ENCODE data around the gene CPVL. TPM values are rescaled to one million over a fixed set of nuclear protein-coding genes. Genes with fewer than 3 reads are reported as not detected.

Gene CPVL
- total and polyA plus RNA-seq, 2 of the 8 experiments (the other 6 are each of a cell fraction or from before 2014, with no cell fraction given), result 40.0 to 55.0 TPM

DNA sequence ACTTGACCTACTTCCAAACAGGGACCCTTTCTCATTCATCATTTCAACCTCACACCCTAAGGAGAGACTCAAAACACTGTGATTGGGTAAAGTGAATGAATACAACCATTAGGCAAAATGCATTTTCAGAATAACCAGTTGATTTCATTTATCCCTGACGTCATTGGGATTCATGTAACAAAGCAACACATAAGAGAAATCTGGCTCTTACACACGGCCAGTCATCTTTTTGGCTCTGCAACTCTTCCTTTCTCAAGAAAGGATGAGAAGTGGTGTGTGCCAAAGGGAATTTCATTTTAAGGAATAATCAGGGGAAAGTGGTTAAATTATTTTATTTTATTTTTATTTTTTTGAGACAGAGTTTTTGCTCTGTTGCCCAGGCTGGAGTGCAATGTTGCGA is 83.1 kb downstream of the CPVL start:
- no peak for DNase-seq (ENCODE audit: low read depth in 1 of 2, low spot score in 2 of 2)

More for the DNA sequence above, 83.1 kb downstream of the CPVL start:
- Histone ChIP-seq H3K4me2 (ENCODE audit: insufficient read depth in 1 of 2, low read depth in 2 of 2, low read length in 2 of 2) (no peak overlapping the region), H3K23me2 (ENCODE audit: low read depth, low read length) (no peaks in the 10 kb centered on the region), H3K79me2 (ENCODE audit: control insufficient read depth in 1 of 2, insufficient read depth in 2 of 2, low read length in 2 of 2) (no peaks in the 10 kb centered on the region), H3K4ac (replicated peaks; ENCODE audit: insufficient read length, low read depth, low read length) (no peak overlapping the region), H3K79me1 (ENCODE audit: low read depth, low read length) (no peaks in the 10 kb centered on the region), H2BK120ac (replicated peaks; ENCODE audit: low read depth, low read length) (no peak overlapping the region), H3K27ac (ENCODE audit: low read depth, low read length) (no peak overlapping the region), H3K4me1 (replicated peaks in 1 of 4; ENCODE audit: control insufficient read depth in 3 of 4, insufficient read depth in 4 of 4, low read length in 3 of 4) (no peaks in the 10 kb centered on the region), H3K27me3 (replicated peaks in 1 of 4; ENCODE audit: control insufficient read depth in 3 of 4, extremely low read depth in 1 of 4, insufficient read depth in 3 of 4, low read length in 3 of 4) (no peaks in the 10 kb centered on the region), H2AK5ac (ENCODE audit: low read depth, low read length) (no peak overlapping the region), H4K8ac (ENCODE audit: extremely low read depth, insufficient read depth, low read length) (no peak overlapping the region), H4K91ac (replicated peaks; ENCODE audit: insufficient read length, low read length) (no peak overlapping the region), H2BK15ac (ENCODE audit: low read length) (no peak overlapping the region), H4K20me1 (replicated peaks in 1 of 2; ENCODE audit: control insufficient read depth in 1 of 2, insufficient read depth in 2 of 2, low read length in 2 of 2) (no peaks in the 10 kb centered on the region), H2BK12ac (ENCODE audit: low read depth, low read length) (no peak overlapping the region), H3K4me3 (ENCODE audit: extremely low read depth in 1 of 4, insufficient read depth in 2 of 4, low read depth in 3 of 4, low read length in 4 of 4) (no peak overlapping the region), H3K9me3 (ENCODE audit: insufficient read depth in 2 of 2, low read depth in 1 of 2, low read length in 1 of 2) (no peaks in the 10 kb centered on the region), H2BK5ac (ENCODE audit: low read depth, low read length) (no peak overlapping the region), H2BK20ac (ENCODE audit: low read length) (no peak overlapping the region), H3K56ac (replicated peaks; ENCODE audit: insufficient read length, low read depth, low read length) (no peak overlapping the region), H3K9ac (replicated peaks in 1 of 4; ENCODE audit: extremely low read depth in 1 of 4, low read depth in 3 of 4, low read length in 3 of 4) (no peak overlapping the region), H3K18ac (ENCODE audit: extremely low read depth, low read length) (no peak overlapping the region), H3K23ac (ENCODE audit: insufficient read length) (no peak overlapping the region), H4K5ac (ENCODE audit: insufficient read length, low read depth, low read length) (no peak overlapping the region), H2AFZ (ENCODE audit: low read length) (no peak overlapping the region), H3K14ac (ENCODE audit: insufficient read length) (no peak overlapping the region), H3K36me3 (ENCODE audit: control insufficient read depth in 2 of 4, insufficient read depth in 4 of 4, low read length in 3 of 4) (no peaks in the 10 kb centered on the region; a peak in 1 of 8 replicates)
- POLR2A ChIA-PET (ENCODE audit: partially characterized antibody), result no interaction called here
- WGBS, 2 experiments (ENCODE audit: extremely low coverage in 1 of 2, insufficient coverage in 1 of 2, insufficient read length in 1 of 2, insufficient replicate concordance in 2 of 2, low coverage in 1 of 2, low lambda C conversion rate in 2 of 2, missing lambda C conversion rate in 1 of 2), result 89% methylated on average over 3 of the region's 3 CpGs; no CpG with 5 or more reads in 1 of the 2 experiments
- no peak for FAIRE-seq
- TF ChIP-seq CEBPB (IDR thresholded peaks at IDR 0.05; ENCODE audit: low read depth, low read length) (no peak), TEAD4 (IDR thresholded peaks at IDR 0.05; ENCODE audit: low read depth, low read length) (no peak), CBX5 (IDR thresholded peaks at IDR 0.05; ENCODE audit: low read depth, low read length) (no peak), FOSL1 (IDR thresholded peaks at IDR 0.05; ENCODE audit: insufficient read depth, low read depth, low read length) (no peak)
- CTCF ChIA-PET (ENCODE audit: partially characterized antibody), result interaction anchor here (1.0 kb wide), 1 partner anchor 13 kb away, joined by 3 read pairs; no protein-coding TSS in a partner anchor

All from H1 (cell line).